SK-N-SH treated with all-trans-retinoic acid at 6 μM for 48 hours (cell line): ENCODE results near the gene RFXAP.

ENCODE experiments used
- ATAC-seq: fragments of 200-7000 bp; cut with Tn5 transposase; 3 replicates; pipeline ENCODE4 v1.9.1; 2020; ENCODE audit warnings: mild to moderate bottlenecking, moderate library complexity
- ARNTL ChIP-seq: fragments of 450-650 bp; formaldehyde crosslinking; IDR thresholded peaks from 2 replicates; pipeline ENCODE4 v1.5.0; 2020; ENCODE audit warnings: low read depth, mild to moderate bottlenecking, moderate library complexity, borderline replicate concordance
- CSDC2 ChIP-seq: fragments of 250-450 bp; sonication (Bioruptor Pico); IDR thresholded peaks from 2 replicates; pipeline ENCODE4 v1.5.0; 2020; ENCODE audit warnings: mild to moderate bottlenecking, moderate library complexity
- CSRNP3 ChIP-seq: fragments of 250-450 bp; sonication (Bioruptor Pico); IDR thresholded peaks from 2 replicates; pipeline ENCODE4 v1.5.1; 2021; ENCODE audit warnings: mild to moderate bottlenecking, moderate library complexity
- ESRRG ChIP-seq: fragments of 250-450 bp; sonication (Bioruptor Pico); IDR thresholded peaks from 2 replicates; pipeline ENCODE4 v1.6.1; 2021; ENCODE audit warnings: mild to moderate bottlenecking
- GLIS3 ChIP-seq: fragments of 250-450 bp; sonication (Bioruptor Pico); IDR thresholded peaks from 2 replicates; pipeline ENCODE4 v1.5.0; 2020; ENCODE audit warnings: mild to moderate bottlenecking, moderate library complexity
- ISL1 ChIP-seq: fragments of 250-450 bp; sonication (Bioruptor Pico); IDR thresholded peaks from 2 replicates; pipeline ENCODE4 v2.1.2; 2022; ENCODE audit warnings: mild to moderate bottlenecking, moderate library complexity
- PPARA ChIP-seq: fragments of 250-450 bp; sonication (Bioruptor Pico); IDR thresholded peaks from 2 replicates; pipeline ENCODE4 v1.5.0; 2020; ENCODE audit warnings: mild to moderate bottlenecking, borderline replicate concordance
- RARB ChIP-seq: fragments of 250-450 bp; sonication (Bioruptor Pico); IDR thresholded peaks from 2 replicates; pipeline ENCODE4 v1.8.0; 2021; ENCODE audit warnings: mild to moderate bottlenecking, moderate library complexity
- SNAI2 ChIP-seq: fragments of 250-450 bp; sonication (Bioruptor Pico); IDR thresholded peaks from 2 replicates; pipeline ENCODE4 v1.5.0; 2020; ENCODE audit warnings: mild to moderate bottlenecking, moderate library complexity
- TCF4 ChIP-seq: fragments of 250-450 bp; sonication (Bioruptor Pico); IDR thresholded peaks from 2 replicates; pipeline ENCODE4 v1.8.0; 2021; ENCODE audit warnings: mild to moderate bottlenecking, moderate library complexity, borderline replicate concordance
- TOX ChIP-seq: fragments of 250-450 bp; sonication (Bioruptor Pico); IDR thresholded peaks from 2 replicates; pipeline ENCODE4 v1.8.0; 2021; ENCODE audit warnings: mild to moderate bottlenecking, moderate library complexity, borderline replicate concordance
- ZC3H10 ChIP-seq: fragments of 250-450 bp; sonication (Bioruptor Pico); IDR thresholded peaks from 2 replicates; pipeline ENCODE4 v1.5.1; 2021; ENCODE audit warnings: mild to moderate bottlenecking, moderate library complexity
- ZFP3 ChIP-seq: fragments of 250-450 bp; sonication (Bioruptor Pico); IDR thresholded peaks from 2 replicates; pipeline ENCODE4 v1.5.0; 2020; ENCODE audit warnings: mild to moderate bottlenecking, moderate library complexity
- ZNF70 ChIP-seq: fragments of 450-650 bp; formaldehyde crosslinking; IDR thresholded peaks from 2 replicates; pipeline ENCODE4 v1.5.0; 2020; ENCODE audit warnings: mild to moderate bottlenecking, moderate library complexity
- ZNF8 ChIP-seq: fragments of 450-650 bp; formaldehyde crosslinking; IDR thresholded peaks from 2 replicates; pipeline ENCODE4 v1.5.0; 2020; ENCODE audit warnings: mild to moderate bottlenecking, moderate library complexity
- TF ChIP-seq, protein P1 (sequence below): fragments of 250-450 bp; sonication (Bioruptor Pico); IDR thresholded peaks from 2 replicates; pipeline ENCODE4 v1.5.1; 2020; ENCODE audit warnings: low read depth, mild to moderate bottlenecking, moderate library complexity
- TF ChIP-seq, protein P2 (sequence below): fragments of 250-450 bp; sonication (Bioruptor Pico); IDR thresholded peaks from 2 replicates; pipeline ENCODE4 v1.8.0; 2021; ENCODE audit warnings: low read depth, mild to moderate bottlenecking, moderate library complexity, borderline replicate concordance
- TF ChIP-seq, protein P3 (sequence below): fragments of 250-450 bp; sonication (Bioruptor Pico); IDR thresholded peaks from 2 replicates; pipeline ENCODE4 v1.8.0; 2020; ENCODE audit warnings: mild to moderate bottlenecking, moderate library complexity, borderline replicate concordance
- TF ChIP-seq, protein P4 (sequence below): fragments of 250-450 bp; sonication (Bioruptor Pico); IDR thresholded peaks from 2 replicates; pipeline ENCODE4 v1.5.0; 2020; ENCODE audit warnings: mild to moderate bottlenecking, moderate library complexity

RFXAP gene

GRCh38 chr13:36817996-36818803 lies 822 bp upstream of the RFXAP start:
- TF ChIP-seq ARNTL, result no peak
- no peak for TF ChIP-seq SNAI2 (CRISPR knock-in tag)
- TF ChIP-seq CSDC2 (CRISPR knock-in tag), result no peak
- TF ChIP-seq ZNF8, result no peak
- no peak for TF ChIP-seq TCF4 (CRISPR knock-in tag)
- no peak for TF ChIP-seq RARB
- no peak for TF ChIP-seq ESRRG (CRISPR knock-in tag)
- TF ChIP-seq, protein P1, sequence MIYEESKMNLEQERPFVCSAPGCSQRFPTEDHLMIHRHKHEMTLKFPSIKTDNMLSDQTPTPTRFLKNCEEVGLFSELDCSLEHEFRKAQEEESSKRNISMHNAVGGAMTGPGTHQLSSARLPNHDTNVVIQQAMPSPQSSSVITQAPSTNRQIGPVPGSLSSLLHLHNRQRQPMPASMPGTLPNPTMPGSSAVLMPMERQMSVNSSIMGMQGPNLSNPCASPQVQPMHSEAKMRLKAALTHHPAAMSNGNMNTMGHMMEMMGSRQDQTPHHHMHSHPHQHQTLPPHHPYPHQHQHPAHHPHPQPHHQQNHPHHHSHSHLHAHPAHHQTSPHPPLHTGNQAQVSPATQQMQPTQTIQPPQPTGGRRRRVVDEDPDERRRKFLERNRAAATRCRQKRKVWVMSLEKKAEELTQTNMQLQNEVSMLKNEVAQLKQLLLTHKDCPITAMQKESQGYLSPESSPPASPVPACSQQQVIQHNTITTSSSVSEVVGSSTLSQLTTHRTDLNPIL, result no peak
- TF ChIP-seq, protein P2, sequence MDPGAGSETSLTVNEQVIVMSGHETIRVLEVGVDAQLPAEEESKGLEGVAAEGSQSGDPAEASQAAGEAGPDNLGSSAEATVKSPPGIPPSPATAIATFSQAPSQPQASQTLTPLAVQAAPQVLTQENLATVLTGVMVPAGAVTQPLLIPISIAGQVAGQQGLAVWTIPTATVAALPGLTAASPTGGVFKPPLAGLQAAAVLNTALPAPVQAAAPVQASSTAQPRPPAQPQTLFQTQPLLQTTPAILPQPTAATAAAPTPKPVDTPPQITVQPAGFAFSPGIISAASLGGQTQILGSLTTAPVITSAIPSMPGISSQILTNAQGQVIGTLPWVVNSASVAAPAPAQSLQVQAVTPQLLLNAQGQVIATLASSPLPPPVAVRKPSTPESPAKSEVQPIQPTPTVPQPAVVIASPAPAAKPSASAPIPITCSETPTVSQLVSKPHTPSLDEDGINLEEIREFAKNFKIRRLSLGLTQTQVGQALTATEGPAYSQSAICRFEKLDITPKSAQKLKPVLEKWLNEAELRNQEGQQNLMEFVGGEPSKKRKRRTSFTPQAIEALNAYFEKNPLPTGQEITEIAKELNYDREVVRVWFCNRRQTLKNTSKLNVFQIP (CRISPR knock-in tag), result no peak
- no peak for TF ChIP-seq TOX (CRISPR knock-in tag)
- no peak for TF ChIP-seq ZFP3 (CRISPR knock-in tag)
- TF ChIP-seq, protein P3, sequence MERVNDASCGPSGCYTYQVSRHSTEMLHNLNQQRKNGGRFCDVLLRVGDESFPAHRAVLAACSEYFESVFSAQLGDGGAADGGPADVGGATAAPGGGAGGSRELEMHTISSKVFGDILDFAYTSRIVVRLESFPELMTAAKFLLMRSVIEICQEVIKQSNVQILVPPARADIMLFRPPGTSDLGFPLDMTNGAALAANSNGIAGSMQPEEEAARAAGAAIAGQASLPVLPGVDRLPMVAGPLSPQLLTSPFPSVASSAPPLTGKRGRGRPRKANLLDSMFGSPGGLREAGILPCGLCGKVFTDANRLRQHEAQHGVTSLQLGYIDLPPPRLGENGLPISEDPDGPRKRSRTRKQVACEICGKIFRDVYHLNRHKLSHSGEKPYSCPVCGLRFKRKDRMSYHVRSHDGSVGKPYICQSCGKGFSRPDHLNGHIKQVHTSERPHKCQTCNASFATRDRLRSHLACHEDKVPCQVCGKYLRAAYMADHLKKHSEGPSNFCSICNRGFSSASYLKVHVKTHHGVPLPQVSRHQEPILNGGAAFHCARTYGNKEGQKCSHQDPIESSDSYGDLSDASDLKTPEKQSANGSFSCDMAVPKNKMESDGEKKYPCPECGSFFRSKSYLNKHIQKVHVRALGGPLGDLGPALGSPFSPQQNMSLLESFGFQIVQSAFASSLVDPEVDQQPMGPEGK (CRISPR knock-in tag), result no peak
- TF ChIP-seq, protein P4, sequence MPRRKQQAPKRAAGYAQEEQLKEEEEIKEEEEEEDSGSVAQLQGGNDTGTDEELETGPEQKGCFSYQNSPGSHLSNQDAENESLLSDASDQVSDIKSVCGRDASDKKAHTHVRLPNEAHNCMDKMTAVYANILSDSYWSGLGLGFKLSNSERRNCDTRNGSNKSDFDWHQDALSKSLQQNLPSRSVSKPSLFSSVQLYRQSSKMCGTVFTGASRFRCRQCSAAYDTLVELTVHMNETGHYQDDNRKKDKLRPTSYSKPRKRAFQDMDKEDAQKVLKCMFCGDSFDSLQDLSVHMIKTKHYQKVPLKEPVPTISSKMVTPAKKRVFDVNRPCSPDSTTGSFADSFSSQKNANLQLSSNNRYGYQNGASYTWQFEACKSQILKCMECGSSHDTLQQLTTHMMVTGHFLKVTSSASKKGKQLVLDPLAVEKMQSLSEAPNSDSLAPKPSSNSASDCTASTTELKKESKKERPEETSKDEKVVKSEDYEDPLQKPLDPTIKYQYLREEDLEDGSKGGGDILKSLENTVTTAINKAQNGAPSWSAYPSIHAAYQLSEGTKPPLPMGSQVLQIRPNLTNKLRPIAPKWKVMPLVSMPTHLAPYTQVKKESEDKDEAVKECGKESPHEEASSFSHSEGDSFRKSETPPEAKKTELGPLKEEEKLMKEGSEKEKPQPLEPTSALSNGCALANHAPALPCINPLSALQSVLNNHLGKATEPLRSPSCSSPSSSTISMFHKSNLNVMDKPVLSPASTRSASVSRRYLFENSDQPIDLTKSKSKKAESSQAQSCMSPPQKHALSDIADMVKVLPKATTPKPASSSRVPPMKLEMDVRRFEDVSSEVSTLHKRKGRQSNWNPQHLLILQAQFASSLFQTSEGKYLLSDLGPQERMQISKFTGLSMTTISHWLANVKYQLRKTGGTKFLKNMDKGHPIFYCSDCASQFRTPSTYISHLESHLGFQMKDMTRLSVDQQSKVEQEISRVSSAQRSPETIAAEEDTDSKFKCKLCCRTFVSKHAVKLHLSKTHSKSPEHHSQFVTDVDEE (CRISPR knock-in tag), result no peak
- TF ChIP-seq ZNF70 (CRISPR knock-in tag), result no peak
- TF ChIP-seq ISL1 (CRISPR knock-in tag), result no peak
- TF ChIP-seq CSRNP3 (CRISPR knock-in tag), result no peak
- TF ChIP-seq PPARA (CRISPR knock-in tag), result no peak
- peak; percentile 9 for ATAC-seq

DNA sequence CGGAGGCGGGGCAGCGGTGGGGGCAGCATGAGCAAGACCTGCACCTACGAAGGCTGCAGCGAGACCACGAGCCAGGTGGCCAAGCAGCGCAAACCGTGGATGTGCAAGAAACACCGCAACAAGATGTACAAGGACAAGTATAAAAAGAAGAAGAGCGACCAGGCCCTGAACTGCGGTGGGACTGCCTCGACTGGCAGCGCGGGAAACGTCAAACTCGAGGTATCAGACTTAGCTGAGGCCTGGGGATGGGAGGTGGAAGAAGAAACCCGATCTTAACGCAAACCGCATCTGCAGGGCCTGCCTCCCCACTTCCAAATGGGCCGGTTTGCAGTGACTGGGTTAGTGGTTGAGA lies 693 bp downstream of the RFXAP start:
- ATAC-seq, result peak; percentile 34

GRCh38 chr13:36820222-36820621 lies 1.2 kb downstream of the RFXAP start:
- peak; percentile 5; the same call in 2 of the 3 replicates for ATAC-seq
- TF ChIP-seq RARB (no peak), GLIS3 (CRISPR knock-in tag) (no peak), ARNTL (no peak), CSRNP3 (CRISPR knock-in tag) (no peak)

More for the DNA sequence above, 693 bp downstream of the RFXAP start:
- TF ChIP-seq ZC3H10 (CRISPR knock-in tag) (no peak), ARNTL (no peak)
- TF ChIP-seq, all 23 proteins: peak for 0
